ENCODE data around the gene SYNGR3.
A peak's percentile ranks its signal among the peaks of the same experiment; 100 is the strongest.
"Not testable (repeated sequence)": the region's sequence is repeated elsewhere in the genome, so short reads cannot be mapped to it uniquely, and the experiment has no call there.

The SYNGR3 gene

DNA sequence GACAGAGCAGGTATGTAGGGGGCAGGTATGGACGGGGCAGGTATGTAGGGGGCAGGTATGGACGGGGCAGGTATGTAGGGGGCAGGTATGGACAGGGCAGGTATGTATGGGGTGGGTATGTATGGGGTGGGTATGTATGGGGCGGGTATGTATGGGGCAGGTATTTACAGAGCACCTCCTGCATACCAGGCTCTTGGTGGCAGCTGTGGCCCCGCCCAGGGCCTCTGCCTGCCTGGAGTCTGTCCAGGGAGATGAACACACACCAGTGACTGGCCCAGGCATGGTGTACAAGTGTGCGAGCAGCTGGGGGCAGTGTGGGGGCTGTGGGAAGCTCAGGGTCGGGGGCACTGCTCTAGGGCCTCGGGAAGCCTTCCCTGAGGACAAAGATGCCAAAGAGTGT is 39.7 kb upstream of the SYNGR3 start:
- H3K36me3 ChIP-seq (ENCODE audit: insufficient read depth, low read length), result no peaks in the 10 kb centered on the region
- no peaks in the 10 kb centered on the region for H3K9me3 ChIP-seq (ENCODE audit: low read length)
- no peaks in the 10 kb centered on the region for H3K27me3 ChIP-seq (ENCODE audit: insufficient read depth, low read length)
- H3K4me1 ChIP-seq (ENCODE audit: insufficient read depth, low read length), result no peaks in the 10 kb centered on the region
- H3K4me3 ChIP-seq (ENCODE audit: low read length), result no peak overlapping the region
- no peak overlapping the region for H2AFZ ChIP-seq (ENCODE audit: low read depth, low read length)

DNA sequence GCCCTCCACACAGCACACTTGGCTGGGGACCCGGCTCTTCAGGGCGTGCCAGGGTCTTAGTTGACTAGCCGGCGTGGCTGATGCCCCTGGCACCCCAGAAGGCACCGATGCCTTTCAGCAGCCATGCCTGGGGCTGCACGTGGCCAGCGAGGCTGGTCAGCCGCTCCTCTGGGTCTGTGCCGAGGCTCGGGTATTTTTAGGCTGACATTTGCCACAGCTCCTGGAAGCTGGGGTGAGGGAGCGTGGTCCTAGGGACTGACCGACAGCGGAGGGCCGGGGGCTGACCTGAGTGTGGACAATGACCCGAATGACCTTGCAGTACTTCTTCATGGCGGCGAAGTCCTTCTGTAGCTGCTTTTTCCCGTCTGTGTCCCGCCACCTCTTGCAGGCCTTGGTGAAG is 39.2 kb upstream of the SYNGR3 start:
- no peaks in the 10 kb centered on the region for H3K9me3 ChIP-seq (ENCODE audit: low read length)
- H2AFZ ChIP-seq (ENCODE audit: low read depth, low read length), result no peak overlapping the region
- H3K4me3 ChIP-seq (ENCODE audit: low read length), result no peak overlapping the region
- no peaks in the 10 kb centered on the region for H3K27me3 ChIP-seq (ENCODE audit: insufficient read depth, low read length)
- H3K4me1 ChIP-seq (ENCODE audit: insufficient read depth, low read length), result no peaks in the 10 kb centered on the region
- H3K36me3 ChIP-seq (ENCODE audit: insufficient read depth, low read length), result no peaks in the 10 kb centered on the region

DNA sequence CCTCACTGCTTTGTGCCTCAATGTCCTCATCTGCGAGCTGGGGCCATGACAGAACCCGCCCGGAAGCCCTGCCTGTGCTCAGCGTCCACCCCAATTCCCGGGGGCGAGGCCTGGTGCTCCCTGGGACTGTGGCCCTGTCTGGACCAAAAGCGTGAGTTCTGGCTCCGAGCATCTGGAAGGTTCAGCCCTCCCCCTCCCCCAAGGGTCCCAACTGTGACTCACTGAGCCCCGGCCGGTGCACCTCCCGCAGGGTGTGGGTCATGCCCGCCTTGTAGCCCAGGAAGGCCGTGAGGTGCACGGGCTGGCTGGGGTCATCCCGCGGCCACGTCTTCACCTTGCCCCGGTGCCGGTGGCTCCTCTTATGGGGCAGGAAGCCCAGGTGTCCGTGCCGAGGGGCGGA is 36.0 kb upstream of the SYNGR3 start:
- no peaks in the 10 kb centered on the region for H3K9me3 ChIP-seq (ENCODE audit: low read length)
- no peaks in the 10 kb centered on the region for H3K4me1 ChIP-seq (ENCODE audit: insufficient read depth, low read length)
- H3K36me3 ChIP-seq (ENCODE audit: insufficient read depth, low read length), result no peaks in the 10 kb centered on the region
- H3K27me3 ChIP-seq (ENCODE audit: insufficient read depth, low read length), result no peaks in the 10 kb centered on the region
- no peak overlapping the region for H3K4me3 ChIP-seq (ENCODE audit: low read length)
- no peak overlapping the region for H2AFZ ChIP-seq (ENCODE audit: low read depth, low read length)

DNA sequence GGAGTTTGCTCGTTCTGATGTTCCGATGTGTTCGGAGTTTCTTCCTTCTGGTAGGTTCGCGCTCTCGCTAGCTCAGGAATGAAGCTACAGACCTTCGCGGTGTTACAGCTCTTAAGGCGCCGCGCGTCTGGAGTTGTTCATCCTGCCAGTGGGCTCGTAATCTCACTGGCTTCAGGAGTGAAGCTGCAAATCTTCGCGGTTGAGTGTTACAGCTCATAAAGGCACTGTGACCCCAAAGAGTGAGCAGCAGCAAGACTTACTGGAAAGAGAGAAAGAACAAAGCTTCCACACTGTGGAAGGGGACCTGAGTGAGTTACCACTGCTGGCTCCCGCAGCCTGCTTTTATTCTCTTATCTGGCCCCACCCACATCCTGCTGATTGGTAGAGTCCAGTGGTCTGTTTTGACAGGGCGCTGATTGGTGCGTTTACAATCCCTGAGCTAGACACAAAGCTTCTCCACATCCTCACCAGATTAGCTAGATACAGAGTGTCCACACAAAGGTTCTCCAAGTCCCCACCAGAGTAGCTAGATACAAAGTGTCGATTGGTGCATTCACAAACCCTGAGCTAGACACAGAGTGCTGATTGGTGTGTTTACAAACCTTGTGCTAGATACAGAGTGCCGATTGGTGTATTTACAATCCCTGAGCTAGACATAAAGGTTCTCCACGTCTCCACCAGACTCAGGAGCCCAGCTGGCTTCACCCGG is 32.2 kb upstream of the SYNGR3 start:
- H2AFZ ChIP-seq (ENCODE audit: low read depth, low read length); H3K27me3 ChIP-seq (ENCODE audit: insufficient read depth, low read length); H3K4me3 ChIP-seq (ENCODE audit: low read length); H3K9me3 ChIP-seq (ENCODE audit: low read length): not testable (repeated sequence)
- peaks cover 13% of the 10 kb centered on the region for H3K4me1 ChIP-seq (ENCODE audit: insufficient read depth, low read length)
- H3K36me3 ChIP-seq (ENCODE audit: insufficient read depth, low read length), result peaks cover 14% of the 10 kb centered on the region

DNA sequence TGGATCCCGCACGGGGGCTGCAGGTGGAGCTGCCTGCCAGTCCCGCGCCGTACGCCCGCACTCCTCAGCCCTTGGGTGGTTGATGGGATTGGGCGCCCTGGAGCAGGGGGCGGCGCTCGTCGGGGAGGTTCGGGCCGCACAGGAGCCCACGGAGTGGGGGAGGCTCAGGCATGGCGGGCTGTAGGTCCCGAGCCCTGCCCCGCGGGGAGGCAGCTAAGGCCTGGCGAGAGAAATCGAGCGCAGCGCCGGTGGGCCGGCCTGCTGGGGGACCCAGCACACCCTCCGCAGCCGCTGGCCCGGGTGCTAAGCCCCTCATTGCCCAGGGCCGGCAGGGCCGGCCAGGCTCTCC is 31.7 kb upstream of the SYNGR3 start:
- peaks cover 19% of the 10 kb centered on the region for H3K36me3 ChIP-seq (ENCODE audit: insufficient read depth, low read length)
- H3K4me1 ChIP-seq (ENCODE audit: insufficient read depth, low read length), result peaks cover 13% of the 10 kb centered on the region
- H3K27me3 ChIP-seq (ENCODE audit: insufficient read depth, low read length); H2AFZ ChIP-seq (ENCODE audit: low read depth, low read length); H3K9me3 ChIP-seq (ENCODE audit: low read length); H3K4me3 ChIP-seq (ENCODE audit: low read length): not testable (repeated sequence)

DNA sequence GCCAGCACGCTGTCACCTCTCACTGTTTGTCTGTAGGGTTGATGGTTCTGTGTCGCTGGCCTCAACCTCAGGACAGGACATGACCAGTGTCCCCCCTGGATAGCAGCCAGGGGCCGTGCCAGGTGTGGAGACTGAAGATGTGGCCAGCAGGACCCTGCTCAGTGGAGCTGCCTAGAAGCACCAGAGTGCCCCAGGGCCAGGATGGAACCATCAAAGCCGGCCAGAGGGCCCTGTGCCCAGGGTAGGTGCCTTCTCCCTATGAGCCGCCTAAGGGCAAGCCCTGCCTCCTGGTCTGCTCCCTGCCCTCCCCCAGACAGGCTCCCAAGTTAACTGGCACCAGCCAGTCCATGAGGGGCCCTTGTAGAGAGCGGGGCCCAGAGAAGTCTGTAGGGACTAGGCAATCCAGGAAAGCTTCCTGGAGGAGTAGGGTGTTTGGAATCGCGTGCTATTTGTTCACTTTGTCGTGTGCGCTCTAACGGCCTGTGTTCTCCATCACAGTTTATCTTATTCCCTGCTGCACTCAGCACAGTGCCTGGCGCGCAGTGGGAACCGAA is 31.0 kb upstream of the SYNGR3 start:
- no peaks in the 10 kb centered on the region for H3K9me3 ChIP-seq (ENCODE audit: low read length)
- H3K36me3 ChIP-seq (ENCODE audit: insufficient read depth, low read length), result peaks cover 26% of the 10 kb centered on the region
- H2AFZ ChIP-seq (ENCODE audit: low read depth, low read length), result no peak overlapping the region
- no peaks in the 10 kb centered on the region for H3K27me3 ChIP-seq (ENCODE audit: insufficient read depth, low read length)
- H3K4me1 ChIP-seq (ENCODE audit: insufficient read depth, low read length), result peaks cover 20% of the 10 kb centered on the region
- peak overlapping the region; percentile 93 for H3K4me3 ChIP-seq (ENCODE audit: low read length)

DNA sequence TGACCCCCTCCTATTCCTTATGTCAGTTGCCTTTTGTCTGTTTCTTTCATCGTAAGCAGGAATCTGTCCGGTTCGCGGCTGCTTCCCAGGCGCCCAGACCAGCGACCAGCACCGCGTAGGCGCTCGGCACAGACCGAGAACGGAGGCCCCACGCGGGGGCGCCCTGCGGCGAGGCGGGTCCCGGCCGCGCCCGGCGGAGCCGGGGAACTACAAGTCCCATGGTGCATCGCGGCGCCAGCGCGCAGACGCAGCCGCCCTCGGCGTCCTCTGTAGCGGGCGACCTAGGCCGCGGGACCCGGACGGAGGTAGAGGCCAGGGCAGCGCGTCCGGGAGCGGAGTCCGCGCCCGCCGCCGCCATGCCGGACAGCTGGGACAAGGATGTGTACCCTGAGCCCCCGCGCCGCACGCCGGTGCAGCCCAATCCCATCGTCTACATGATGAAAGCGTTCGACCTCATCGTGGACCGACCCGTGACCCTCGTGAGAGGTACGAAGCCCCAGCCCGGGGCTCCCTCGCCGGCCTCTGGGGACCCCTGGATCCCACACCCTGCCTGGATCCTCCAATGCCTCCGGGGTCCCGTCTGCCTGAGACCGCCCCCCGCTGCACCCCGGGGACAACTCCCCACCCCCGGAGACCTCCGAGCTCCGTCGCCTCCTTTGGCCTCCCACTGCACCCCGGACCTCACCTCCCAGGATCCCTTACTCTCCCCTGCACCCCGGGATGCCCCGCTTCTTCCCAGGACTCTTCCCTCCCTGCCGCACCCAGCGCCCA is 30.3 kb upstream of the SYNGR3 start, which contains the start of gene NDUFB10:
Gene NDUFB10, plus strand, starts transcription at position 270 of the 771 bp plus-strand sequence. Its CDS starts 87 bp downstream, at position 357.
- Histone ChIP-seq H3K4me1 (ENCODE audit: insufficient read depth, low read length) (peaks cover 23% of the 10 kb centered on the region), H3K36me3 (ENCODE audit: insufficient read depth, low read length) (peaks cover 29% of the 10 kb centered on the region), H3K27me3 (ENCODE audit: insufficient read depth, low read length) (no peaks in the 10 kb centered on the region), H3K9me3 (ENCODE audit: low read length) (no peaks in the 10 kb centered on the region), H2AFZ (ENCODE audit: low read depth, low read length) (peak within 1 kb of the TSS; percentile 31), H3K4me3 (ENCODE audit: low read length) (peak within 1 kb of the TSS; percentile 93)

DNA sequence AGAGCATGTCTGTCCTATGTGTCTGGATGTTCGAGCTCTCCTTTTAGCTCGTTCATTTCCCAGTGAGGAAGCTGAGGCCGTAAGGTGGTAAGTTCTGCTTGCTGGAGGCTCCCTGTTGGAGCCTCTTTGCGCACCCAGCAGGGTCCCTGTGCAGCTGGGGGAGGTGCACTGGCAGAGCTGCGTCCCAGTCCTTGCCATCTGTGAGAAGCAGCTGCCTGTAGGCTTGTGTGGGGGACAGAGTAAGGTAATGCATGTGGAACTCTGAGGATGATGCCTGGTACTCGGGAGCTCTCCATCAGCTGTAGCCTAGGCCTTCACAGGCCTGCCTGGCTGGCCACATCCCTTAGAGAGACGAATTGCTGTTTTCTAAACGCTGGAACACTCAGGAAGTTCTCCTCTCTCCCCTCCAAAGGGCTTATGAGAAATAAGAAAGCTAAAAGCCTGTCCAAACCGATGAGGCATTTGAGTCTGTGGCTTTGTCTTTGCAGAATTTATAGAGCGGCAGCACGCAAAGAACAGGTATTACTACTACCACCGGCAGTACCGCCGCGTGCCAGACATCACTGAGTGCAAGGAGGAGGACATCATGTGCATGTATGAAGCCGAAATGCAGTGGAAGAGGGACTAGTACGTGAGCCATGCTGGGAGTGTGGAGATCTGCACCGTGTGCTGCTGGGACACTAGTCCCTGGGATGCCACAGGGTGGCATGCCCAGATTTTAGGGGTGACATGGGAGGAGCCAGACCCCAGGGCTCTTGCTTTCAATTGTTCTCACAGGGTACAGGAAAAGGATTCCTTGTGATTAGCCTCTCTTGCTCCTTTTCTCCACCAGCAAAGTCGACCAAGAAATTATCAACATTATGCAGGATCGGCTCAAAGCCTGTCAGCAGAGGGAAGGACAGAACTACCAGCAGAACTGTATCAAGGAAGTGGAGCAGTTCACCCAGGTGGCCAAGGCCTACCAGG is 28.8 kb upstream of the SYNGR3 start:
- Histone ChIP-seq H3K4me3 (ENCODE audit: low read length) (peak overlapping the region; percentile 93), H3K4me1 (ENCODE audit: insufficient read depth, low read length) (peaks cover 30% of the 10 kb centered on the region), H2AFZ (ENCODE audit: low read depth, low read length) (no peak overlapping the region), H3K36me3 (ENCODE audit: insufficient read depth, low read length) (peaks cover 29% of the 10 kb centered on the region), H3K27me3 (ENCODE audit: insufficient read depth, low read length) (no peaks in the 10 kb centered on the region), H3K9me3 (ENCODE audit: low read length) (no peaks in the 10 kb centered on the region)

DNA sequence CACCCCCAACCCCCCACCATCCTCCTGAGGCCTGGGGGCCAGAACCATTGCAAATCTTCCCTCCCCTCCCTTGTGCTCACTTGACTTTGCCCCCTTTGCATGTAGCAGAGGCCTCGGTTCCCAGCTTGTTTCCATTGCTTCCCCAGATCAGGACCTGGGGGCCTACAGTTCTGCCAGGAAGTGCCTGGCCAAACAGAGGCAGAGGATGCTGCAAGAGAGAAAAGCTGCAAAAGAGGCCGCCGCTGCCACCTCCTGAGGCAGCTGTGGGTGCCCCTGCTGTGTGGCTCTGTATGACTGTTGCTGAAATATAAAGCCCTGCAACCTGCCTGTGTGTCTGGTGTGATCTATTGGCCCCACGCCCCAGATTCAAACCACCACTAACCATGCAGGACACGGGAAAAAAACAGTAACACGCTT is 28.1 kb upstream of the SYNGR3 start:
- Histone ChIP-seq H3K4me3 (ENCODE audit: low read length) (no peak overlapping the region), H3K36me3 (ENCODE audit: insufficient read depth, low read length) (peaks cover 29% of the 10 kb centered on the region), H3K9me3 (ENCODE audit: low read length) (no peaks in the 10 kb centered on the region), H2AFZ (ENCODE audit: low read depth, low read length) (no peak overlapping the region), H3K27me3 (ENCODE audit: insufficient read depth, low read length) (no peaks in the 10 kb centered on the region), H3K4me1 (ENCODE audit: insufficient read depth, low read length) (peaks cover 31% of the 10 kb centered on the region)

DNA sequence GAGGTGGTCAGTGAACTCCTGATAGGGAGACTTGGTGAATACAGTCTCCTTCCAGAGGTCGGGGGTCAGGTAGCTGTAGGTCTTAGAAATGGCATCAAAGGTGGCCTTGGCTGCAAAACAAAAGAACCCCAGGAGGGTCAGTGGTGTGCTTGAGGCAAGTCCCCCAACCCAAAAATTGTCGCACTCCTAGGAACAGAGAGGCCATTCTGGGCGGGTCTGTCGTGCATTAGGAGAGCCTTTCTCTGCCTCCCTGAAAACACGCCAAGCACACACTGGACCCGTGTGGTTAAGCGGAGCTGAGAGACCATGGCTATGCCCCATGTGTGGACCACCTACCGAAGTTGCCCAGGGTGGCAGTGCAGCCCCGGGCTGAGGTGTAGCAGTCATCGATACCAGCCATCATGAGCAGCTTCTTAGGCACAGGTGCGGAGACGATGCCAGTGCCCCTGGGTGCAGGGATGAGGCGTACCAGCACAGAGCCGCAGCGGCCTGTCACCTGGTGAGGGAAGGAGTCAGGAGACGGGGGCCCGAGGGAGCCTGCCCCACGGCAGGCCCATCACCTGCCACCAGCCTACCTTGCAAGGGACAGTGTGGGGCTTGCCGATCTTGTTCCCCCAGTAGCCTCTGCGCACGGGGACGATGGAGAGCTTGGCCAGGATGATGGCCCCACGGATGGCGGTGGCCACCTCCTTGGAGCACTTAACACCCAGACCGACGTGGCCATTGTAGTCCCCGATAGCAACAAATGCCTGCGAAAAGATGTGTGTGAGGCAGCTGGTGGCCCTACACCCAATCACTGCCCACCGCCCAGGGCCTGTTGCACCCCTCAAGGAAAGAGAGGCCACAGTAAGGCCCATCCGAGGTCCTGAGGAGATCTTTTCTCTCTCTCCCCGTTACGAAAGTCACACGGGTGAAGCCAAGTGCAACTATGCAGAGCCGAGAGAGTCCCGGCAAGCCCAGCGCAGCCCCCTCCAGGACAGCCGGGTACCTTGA is 27.3 kb upstream of the SYNGR3 start:
- not testable (repeated sequence) for H3K9me3 ChIP-seq (ENCODE audit: low read length); H2AFZ ChIP-seq (ENCODE audit: low read depth, low read length); H3K27me3 ChIP-seq (ENCODE audit: insufficient read depth, low read length)
- Histone ChIP-seq H3K4me1 (ENCODE audit: insufficient read depth, low read length) (peaks cover 31% of the 10 kb centered on the region), H3K36me3 (ENCODE audit: insufficient read depth, low read length) (peaks cover 29% of the 10 kb centered on the region), H3K4me3 (ENCODE audit: low read length) (peak overlapping the region; percentile 95)

DNA sequence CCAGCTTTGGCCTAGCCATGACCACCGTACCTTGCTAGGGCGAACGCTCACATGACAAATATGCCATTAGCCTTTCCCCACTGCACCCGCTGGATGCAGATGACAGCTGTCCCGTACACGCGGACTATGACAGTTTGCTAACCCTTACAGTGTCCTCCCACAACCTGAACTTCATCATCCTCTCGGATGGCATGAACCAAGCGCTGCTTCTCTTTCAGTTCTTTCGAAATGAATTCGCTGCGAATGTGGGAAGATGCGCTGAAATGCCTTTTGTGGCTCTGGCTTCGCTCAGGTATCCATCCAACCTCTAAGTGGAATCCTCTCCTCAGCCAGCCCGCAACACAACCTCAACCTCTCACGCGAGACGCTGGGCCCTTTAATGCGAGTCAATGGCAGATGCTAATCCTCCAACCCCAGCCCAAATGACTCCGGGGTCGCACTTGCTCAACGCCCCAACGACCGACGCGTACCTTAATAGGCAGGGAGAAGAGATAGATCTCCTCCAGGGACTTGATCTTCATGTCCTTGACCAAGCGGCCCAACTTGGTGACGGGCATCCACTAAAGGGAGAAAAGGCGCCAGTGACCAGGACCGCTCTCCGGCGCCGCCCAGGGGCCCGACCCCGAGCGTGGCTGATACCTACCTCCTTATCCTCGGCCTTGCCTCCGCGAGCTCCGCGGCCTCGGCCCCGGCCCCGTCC is 25.8 kb upstream of the SYNGR3 start:
- H2AFZ ChIP-seq (ENCODE audit: low read depth, low read length), result no peak overlapping the region
- H3K4me1 ChIP-seq (ENCODE audit: insufficient read depth, low read length), result peaks cover 31% of the 10 kb centered on the region
- no peaks in the 10 kb centered on the region for H3K27me3 ChIP-seq (ENCODE audit: insufficient read depth, low read length)
- H3K4me3 ChIP-seq (ENCODE audit: low read length), result peak overlapping the region; percentile 95
- no peaks in the 10 kb centered on the region for H3K9me3 ChIP-seq (ENCODE audit: low read length)
- H3K36me3 ChIP-seq (ENCODE audit: insufficient read depth, low read length), result peaks cover 29% of the 10 kb centered on the region
